ENCODE data around the gene CR1. TPM values are rescaled to one million over a fixed set of nuclear protein-coding genes. Genes with fewer than 3 reads are reported as not detected.
A peak's percentile ranks its signal among the peaks of the same experiment; 100 is the strongest.

Gene CR1
- total and polyA plus RNA-seq, 9 of the 15 experiments (the other 6 are each of a cell fraction or from before 2014, with no cell fraction given): 0.07 to 0.47 (median 0.18) TPM

GRCh38 chr1:207470927-207471326, 25.0 kb upstream of the CR1 start:
- Histone ChIP-seq H3K4me3 (no peak overlapping the region), H3K9me3 (replicated peaks; ENCODE audit: control insufficient read depth, insufficient read depth, low read depth, low read length) (no peaks in the 10 kb centered on the region), H3K9ac (ENCODE audit: insufficient read depth in 1 of 2, low read depth in 2 of 2, low read length in 2 of 2) (no peak overlapping the region), H3K4me2 (ENCODE audit: insufficient read depth, low read length) (no peak overlapping the region), H3K79me2 (ENCODE audit: control insufficient read depth, insufficient read depth, low read length) (no peaks in the 10 kb centered on the region), H3K27me3 (ENCODE audit: control insufficient read depth in 2 of 2, insufficient read depth in 2 of 2, low read length in 2 of 2) (no peaks in the 10 kb centered on the region), H3K36me3 (ENCODE audit: control insufficient read depth, insufficient read depth, low read length) (no peaks in the 10 kb centered on the region), H3K27ac (ENCODE audit: extremely low read depth, low read depth, low read length) (no peak overlapping the region), H2AFZ (ENCODE audit: low read depth, low read length) (0 out of 2 replicates have a peak overlapping the region, but pooled peaks have one; percentile 7), H3K9me1 (ENCODE audit: control insufficient read depth, insufficient read depth, low read length) (no peaks in the 10 kb centered on the region), H3K4me1 (replicated peaks in 1 of 2; ENCODE audit: control insufficient read depth in 2 of 2, insufficient read depth in 2 of 2, low read length in 2 of 2) (peaks cover 0 to 6% of the 10 kb centered on the region in 2 experiments; a peak in 2 of 5 replicates), H4K20me1 (replicated peaks; ENCODE audit: control insufficient read depth, insufficient read depth, low read length) (no peaks in the 10 kb centered on the region)
- ATAC-seq: peak; percentile 55
- ChIA-PET CTCF (ENCODE audit: low intra/inter-chr PET ratio) (no interaction called here), POLR2A (no interaction called here)
- intact Hi-C loops (cut with micrococcal nuclease): no loop called here
- no peak for FAIRE-seq
- 47% methylated on average over 2 of the region's 2 CpGs for WGBS (ENCODE audit: insufficient coverage, low coverage, missing lambda C conversion rate)
- DNase-seq (ENCODE audit: extremely low read depth in 1 of 4, low spot score in 3 of 4): no peak
- in situ Hi-C loops (cut with MboI): no loop called here
- peak; percentile 16; the same call in 1 of the 2 replicates for TF ChIP-seq PKNOX1 (IDR thresholded peaks at IDR 0.05)
- TF ChIP-seq TAF1 (IDR thresholded peaks at IDR 0.05; ENCODE audit: control insufficient read depth, extremely low read depth, insufficient read depth, low read length, severe bottlenecking): no peak
- no peak for TF ChIP-seq ERF (CRISPR knock-in tag; IDR thresholded peaks at IDR 0.05)
- peak; percentile 38; the same call in 1 of the 2 replicates for TF ChIP-seq USF1 (CRISPR knock-in tag; IDR thresholded peaks at IDR 0.05)
- peak; percentile 31; the same call in 1 of the 2 replicates for TF ChIP-seq RAD51 (IDR thresholded peaks at IDR 0.05; ENCODE audit: borderline replicate concordance, low read depth)
- no TSS peak for BruUV-seq (replicated peaks)
